CD1c-positive myeloid dendritic cell (primary cell): ENCODE results near the gene PNO1.

Source experiments
- DNase-seq: peaks from one replicate; pipeline ENCODE4 v3.0.0-alpha.2; 2016; ENCODE audit errors: extremely low spot score

Gene PNO1

DNA sequence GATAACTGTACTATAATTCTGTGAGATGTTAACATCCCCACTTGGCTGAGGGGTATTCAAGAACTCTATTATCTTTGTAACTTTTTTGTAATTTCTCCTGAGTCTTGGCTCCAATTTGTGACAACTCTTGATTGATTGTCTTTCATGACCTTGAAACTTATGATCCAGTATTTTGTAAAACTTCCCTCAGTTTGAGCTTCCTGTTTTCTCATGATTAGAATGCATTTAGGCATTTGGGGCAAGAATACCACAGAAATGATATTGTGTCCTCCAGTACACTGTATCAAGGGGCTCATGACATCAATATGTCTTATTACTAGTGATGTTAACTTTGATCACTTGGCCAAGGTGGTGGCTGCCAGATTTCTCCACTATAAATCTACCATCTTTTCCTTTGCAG is 37.4 kb downstream of the PNO1 start:
- DNase-seq = peak; percentile 21

DNA sequence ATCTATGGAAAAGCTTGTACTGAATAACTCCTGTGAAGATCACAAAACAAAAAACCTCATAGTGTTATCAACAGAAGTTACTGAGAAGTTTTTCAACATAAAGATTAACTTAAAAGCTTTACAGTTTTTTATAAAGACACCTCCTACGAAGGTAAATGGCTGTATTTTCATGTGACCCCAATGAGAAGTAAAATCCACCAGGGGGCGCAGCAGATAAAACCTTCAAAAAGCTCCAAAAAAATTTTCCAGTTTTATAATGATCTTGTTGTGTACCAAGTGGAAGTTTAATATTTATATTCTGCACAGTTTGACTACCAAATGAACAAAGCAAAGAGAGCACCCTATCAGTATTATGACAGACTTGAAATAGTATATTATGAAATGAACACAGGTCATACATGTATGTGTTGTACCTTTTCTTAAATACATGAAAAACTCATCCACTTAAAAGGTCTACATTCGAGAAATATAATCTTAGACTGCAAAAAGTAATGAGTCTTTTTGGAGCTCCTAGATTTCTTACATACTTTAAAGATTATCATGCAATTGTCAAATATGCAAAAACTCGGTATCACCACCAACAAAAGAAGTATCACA is 38.5 kb downstream of the PNO1 start:
- peak; percentile 61 for DNase-seq

DNA sequence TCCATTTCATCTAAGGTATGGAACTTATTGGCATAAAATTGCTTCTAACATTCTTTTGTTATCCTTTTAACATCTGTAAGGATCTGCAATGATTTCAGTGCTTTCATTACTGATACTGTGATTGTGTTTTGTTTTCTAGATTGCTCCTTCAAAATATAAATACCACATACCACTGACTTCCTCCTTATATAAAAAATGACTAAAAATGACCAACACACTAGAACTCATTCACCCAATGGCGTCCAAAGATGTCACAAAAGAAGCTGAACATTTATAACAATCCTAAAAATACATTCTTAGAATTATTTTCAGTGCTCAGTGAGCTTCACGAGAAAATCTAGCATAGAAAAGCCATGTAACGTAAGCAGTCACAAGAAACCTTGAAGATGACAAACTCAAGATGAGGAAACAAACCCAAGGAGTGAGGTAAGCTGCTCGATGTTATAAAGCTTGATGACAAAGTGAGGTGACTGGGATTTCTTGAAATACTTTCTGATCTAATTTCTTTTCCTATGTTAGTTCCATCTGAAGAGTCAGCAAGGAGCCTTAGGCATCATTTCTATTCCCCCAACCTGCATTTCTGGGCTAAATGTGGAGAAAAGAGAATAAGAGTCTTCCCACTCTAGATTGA is 42.6 kb downstream of the PNO1 start:
- peak; percentile 58 for DNase-seq

DNA sequence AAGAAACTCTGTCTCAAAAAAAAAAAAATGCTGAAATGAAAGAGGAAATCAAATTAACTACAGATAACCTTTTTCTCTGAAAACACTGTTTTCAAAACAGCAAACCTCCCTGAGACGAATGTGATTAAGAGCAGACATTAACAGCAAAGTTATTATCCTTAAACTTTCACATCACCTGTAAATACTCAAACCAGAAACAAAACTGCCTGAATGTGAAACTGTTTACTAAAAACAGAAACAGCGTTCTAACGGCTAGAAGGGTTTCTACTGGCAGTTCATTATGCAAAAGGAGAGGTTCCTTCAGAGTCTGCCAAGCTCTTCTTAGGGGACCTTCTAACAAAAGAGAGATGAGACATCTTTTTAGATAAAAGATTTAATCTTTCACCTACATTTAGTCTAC is 45.9 kb downstream of the PNO1 start:
- DNase-seq = no peak

DNA sequence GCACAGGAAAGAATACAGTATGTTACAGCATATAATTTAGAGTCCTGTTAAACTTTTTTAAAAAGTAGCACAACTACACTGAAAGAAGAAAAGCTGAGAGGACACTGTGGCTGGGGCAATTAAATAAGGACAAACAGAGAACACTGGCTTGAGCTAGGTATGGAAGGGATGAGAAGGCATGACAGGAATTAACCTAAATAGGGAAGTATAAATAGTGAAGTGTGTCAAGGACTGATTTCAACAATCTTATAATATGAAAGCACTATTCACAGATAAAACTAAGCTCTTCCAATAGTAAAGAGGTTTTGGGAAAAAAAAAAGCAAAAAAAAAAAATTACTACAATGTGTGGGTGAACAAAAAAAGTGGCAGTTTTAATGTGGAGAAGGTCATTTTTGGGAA is 49.1 kb downstream of the PNO1 start:
- peak; percentile 37 for DNase-seq

DNA sequence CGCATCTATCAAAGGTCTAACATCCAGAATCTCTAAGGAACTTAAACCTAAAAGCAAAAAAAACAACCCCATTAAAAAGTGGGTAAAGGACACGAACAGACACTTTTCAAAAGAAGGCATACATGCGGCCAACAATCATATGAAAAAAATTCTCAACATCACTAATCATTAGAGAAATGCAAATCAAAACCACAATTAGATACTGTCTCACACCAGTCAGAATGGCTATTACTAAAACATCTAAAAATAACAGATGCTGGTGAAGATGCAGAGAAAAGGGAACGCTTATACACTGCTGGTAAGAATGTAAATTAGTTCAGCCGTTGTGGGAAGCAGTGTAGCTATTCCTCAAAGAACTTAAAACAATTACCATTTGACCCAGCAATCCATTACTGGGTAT is 56.7 kb downstream of the PNO1 start:
- DNase-seq = no peak

DNA sequence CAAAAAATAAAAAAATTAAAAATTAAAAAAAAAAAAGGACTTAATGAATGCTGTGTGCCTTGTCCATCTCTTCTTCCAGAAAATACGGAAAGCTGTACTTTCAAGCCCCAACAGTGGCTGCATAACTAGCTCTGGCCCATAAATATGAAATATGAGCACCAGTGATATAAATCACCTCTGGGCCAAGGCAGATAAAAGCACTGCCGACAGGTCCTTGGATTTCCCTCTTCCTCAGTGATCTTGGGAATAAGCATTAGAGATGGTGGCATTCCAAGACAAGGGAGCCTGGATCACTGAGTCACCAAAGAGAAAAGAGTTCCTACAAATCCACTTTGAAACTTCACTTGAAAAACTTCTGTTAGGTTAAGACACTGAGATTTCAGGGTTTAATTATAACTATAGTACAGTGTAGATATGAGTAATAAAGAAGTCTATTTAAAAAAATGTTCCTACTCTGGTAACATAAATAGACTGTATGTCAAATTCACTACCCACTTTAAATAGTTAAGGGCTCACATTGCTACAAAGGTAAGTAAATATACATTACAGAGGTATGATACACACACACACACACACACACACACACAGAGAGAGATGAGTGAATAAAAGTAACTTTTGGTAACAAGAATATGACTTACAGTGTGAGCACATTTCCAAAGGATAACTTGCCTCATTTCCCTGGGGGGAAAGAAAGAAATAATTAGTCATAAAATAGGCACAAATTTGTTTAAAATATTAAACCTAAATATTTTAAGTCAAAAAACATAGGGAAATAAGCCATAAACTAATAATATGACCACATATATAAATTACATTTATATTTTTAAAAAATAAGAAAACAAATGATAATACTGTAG is 59.0 kb downstream of the PNO1 start:
- DNase-seq = no peak

DNA sequence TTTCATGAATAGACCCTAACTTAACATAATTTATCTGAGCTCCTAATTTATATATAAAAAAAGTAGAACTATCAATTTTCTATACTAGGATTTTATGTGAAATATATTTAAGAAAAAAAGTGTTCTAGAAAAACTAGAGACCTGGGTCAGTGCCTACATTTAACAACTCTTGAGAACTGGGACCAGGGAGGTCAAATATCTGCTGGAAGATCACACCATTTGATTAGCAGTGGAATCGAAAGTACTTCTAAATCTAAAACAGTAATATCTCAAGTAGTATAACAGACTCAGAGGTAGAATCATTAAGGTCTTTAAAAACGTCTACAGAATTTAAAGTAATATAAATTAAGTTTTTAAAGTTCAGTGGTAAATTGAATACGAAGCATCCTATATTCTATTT is 60.0 kb downstream of the PNO1 start:
- no peak for DNase-seq

DNA sequence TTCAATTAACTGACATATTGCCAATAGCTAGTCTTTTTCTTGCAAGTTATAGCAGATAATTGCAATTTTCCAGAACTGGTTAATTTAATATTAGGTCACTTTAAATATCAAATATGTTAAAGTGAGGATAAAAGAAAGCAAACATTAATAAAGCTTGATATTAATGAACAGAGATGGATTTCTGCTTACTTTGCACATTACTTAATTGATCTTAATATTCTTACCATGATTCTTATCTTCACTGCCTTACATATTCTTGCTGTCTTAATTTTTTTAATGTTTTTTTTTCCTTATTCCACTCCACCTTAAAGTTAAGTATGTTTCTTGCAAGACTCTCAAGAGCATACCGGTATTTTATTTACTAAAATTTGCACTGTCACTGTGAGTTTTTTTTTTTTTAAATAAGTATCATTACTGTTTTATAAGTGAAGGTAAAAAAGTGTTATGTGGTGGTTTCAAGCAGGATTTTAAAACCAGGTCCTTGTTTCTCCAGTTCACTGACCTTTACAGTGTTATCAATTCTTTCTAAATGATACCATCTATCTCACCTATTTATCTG is 60.7 kb downstream of the PNO1 start:
- no peak for DNase-seq

DNA sequence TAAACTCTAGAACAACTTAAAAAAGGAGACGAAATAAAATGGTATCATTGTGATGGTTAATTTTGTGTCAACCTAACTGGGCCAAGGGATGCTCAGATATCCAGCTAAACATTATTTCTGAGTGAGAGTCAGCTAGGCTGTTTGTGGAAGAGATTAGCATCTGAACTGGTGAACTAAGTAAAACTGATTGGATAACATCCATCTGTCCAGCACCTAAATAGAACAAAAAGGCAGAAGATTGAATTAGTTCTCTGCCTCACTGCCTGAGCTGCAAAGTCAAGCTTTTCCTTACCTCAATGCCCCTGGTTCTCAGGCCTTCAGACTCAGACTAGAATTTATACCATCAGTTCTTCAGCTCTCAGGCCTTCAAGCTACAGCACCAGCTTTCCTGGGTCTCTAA is 64.6 kb downstream of the PNO1 start:
- DNase-seq = no peak

DNA sequence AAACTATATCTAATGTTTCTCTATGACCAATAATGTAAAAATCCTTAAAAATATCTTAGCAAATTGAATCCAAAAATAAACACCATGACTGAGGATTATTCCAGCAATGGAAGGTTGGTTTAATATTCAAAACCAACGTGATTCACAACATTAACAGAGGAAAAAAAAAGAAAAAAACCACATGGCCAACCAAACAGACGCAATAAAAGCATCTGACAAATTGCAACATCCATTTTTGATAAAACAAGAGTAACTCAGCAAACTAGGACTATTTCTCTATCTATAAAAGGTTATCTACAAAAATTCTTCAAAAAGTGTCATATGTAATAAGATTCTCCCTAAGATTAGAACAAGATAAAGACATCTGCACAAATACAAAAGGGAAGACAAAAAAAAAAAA is 65.7 kb downstream of the PNO1 start:
- no peak for DNase-seq

DNA sequence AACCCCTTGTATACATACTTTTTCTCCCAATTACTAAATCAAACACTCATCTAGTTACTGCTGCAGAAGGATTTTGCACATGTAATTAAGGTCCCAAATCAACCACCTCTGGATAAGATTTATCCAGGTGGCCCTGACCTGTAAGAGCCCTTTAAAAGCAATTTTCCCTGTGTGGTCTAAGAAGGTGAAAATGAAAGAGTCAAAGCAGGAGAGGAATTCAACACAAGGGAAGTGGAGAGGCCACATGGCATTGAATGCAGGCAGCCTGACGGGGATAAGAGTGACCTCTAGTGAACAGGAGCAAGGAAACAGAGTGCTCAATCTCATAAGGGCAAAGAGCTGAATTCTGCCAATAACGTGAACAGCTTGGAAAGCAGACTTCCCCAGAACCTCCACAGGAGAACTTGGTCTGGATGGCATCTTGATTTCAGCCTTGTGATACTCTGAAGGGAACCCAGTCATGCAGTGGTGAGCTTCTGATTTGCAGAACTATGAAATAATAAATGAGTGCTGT is 67.5 kb downstream of the PNO1 start:
- DNase-seq = peak; percentile 72
